Measurements from ENCODE around the gene PRMT2.

The PRMT2 gene

GRCh38 chr21:46661642-46662366, 26.3 kb downstream of the PRMT2 start:
- ChIA-PET POLR2A (no interaction called here), CTCF (no interaction called here)
- DNase-seq (ENCODE audit: extremely low spot score): no peak
- TF ChIP-seq PKNOX1 (IDR thresholded peaks at IDR 0.05): no peak
- TF ChIP-seq FOXK2 (IDR thresholded peaks at IDR 0.05): no peak
- no peak for TF ChIP-seq ARNT (IDR thresholded peaks at IDR 0.05)
- no peak for TF ChIP-seq ZNF384 (IDR thresholded peaks at IDR 0.05)
- TF ChIP-seq FOXA1 (IDR thresholded peaks at IDR 0.05): no peak

GRCh38 chr21:46662367-46662654, 26.8 kb downstream of the PRMT2 start:
- ChIA-PET POLR2A (no interaction called here), CTCF (no interaction called here)
- TF ChIP-seq CTBP1 (IDR thresholded peaks at IDR 0.05; ENCODE audit: borderline replicate concordance) (no peak), BHLHE40 (IDR thresholded peaks at IDR 0.05; ENCODE audit: borderline replicate concordance) (no peak)
- DNase-seq (ENCODE audit: extremely low spot score): no peak

- TF ChIP-seq ELF4 (IDR thresholded peaks at IDR 0.05) (no peak), ARNT (IDR thresholded peaks at IDR 0.05) (no peak), ZNF384 (IDR thresholded peaks at IDR 0.05) (no peak), SUZ12 (IDR thresholded peaks at IDR 0.05) (no peak), LEF1 (IDR thresholded peaks at IDR 0.05; ENCODE audit: borderline replicate concordance) (no peak), FOXM1 (IDR thresholded peaks at IDR 0.05; ENCODE audit: borderline replicate concordance) (no peak), CTBP1 (IDR thresholded peaks at IDR 0.05; ENCODE audit: borderline replicate concordance) (no peak), L3MBTL2 (conservative IDR thresholded peaks at IDR 0.05) (no peak), FOXA1 (IDR thresholded peaks at IDR 0.05) (no peak), SP1 (IDR thresholded peaks at IDR 0.05) (no peak), FOXK2 (IDR thresholded peaks at IDR 0.05) (no peak), NFRKB (IDR thresholded peaks at IDR 0.05) (no peak), PKNOX1 (IDR thresholded peaks at IDR 0.05) (no peak)
- no peak for DNase-seq (ENCODE audit: extremely low spot score)
- CTCF ChIA-PET: no interaction called here
- POLR2A ChIA-PET: interaction anchor here (0.8 kb wide), 1 partner anchor 27 kb away, joined by 3 read pairs; the partner anchor contains the start of gene PRMT2
These were observed 27.5 kb downstream of the PRMT2 start for GRCh38 chr21:46662765-46663500.

GRCh38 chr21:46663754-46664153, 28.3 kb downstream of the PRMT2 start:
- no peak for DNase-seq (ENCODE audit: extremely low spot score)
- ChIA-PET CTCF (no interaction called here), POLR2A (no interaction called here)
- TF ChIP-seq SUZ12 (IDR thresholded peaks at IDR 0.05): no peak
- TF ChIP-seq ZNF384 (IDR thresholded peaks at IDR 0.05): no peak
- no peak for TF ChIP-seq ELF4 (IDR thresholded peaks at IDR 0.05)
- TF ChIP-seq NFRKB (IDR thresholded peaks at IDR 0.05): no peak
- no peak for TF ChIP-seq TARDBP (IDR thresholded peaks at IDR 0.05)

GRCh38 chr21:46664316-46664995, 29.0 kb downstream of the PRMT2 start:
- no peak for DNase-seq (ENCODE audit: extremely low spot score)
- CTCF ChIA-PET: no interaction called here
- TF ChIP-seq FOXM1 (IDR thresholded peaks at IDR 0.05; ENCODE audit: borderline replicate concordance) (no peak), ARNT (IDR thresholded peaks at IDR 0.05) (no peak), ZNF384 (IDR thresholded peaks at IDR 0.05) (no peak), ELF4 (IDR thresholded peaks at IDR 0.05) (no peak), L3MBTL2 (conservative IDR thresholded peaks at IDR 0.05) (no peak), NFRKB (IDR thresholded peaks at IDR 0.05) (no peak), PKNOX1 (IDR thresholded peaks at IDR 0.05) (no peak), CTBP1 (IDR thresholded peaks at IDR 0.05; ENCODE audit: borderline replicate concordance) (no peak), HDGF (IDR thresholded peaks at IDR 0.05; ENCODE audit: borderline replicate concordance) (no peak), TARDBP (IDR thresholded peaks at IDR 0.05) (no peak), SUZ12 (IDR thresholded peaks at IDR 0.05) (no peak), BHLHE40 (IDR thresholded peaks at IDR 0.05; ENCODE audit: borderline replicate concordance) (no peak), FOXK2 (IDR thresholded peaks at IDR 0.05) (no peak), LEF1 (IDR thresholded peaks at IDR 0.05; ENCODE audit: borderline replicate concordance) (no peak), SP1 (IDR thresholded peaks at IDR 0.05) (no peak), FOXA1 (IDR thresholded peaks at IDR 0.05) (no peak)
- POLR2A ChIA-PET: no interaction called here

- ChIA-PET CTCF (no interaction called here), POLR2A (interaction anchor here (1.6 kb wide), 1 partner anchor 29 kb away, joined by 5 read pairs; no protein-coding TSS in a partner anchor)
- DNase-seq (ENCODE audit: extremely low spot score): no peak
- no peak for TF ChIP-seq ARNT (IDR thresholded peaks at IDR 0.05)
- TF ChIP-seq SUZ12 (IDR thresholded peaks at IDR 0.05): no peak
- no peak for TF ChIP-seq ELF4 (IDR thresholded peaks at IDR 0.05)
- no peak for TF ChIP-seq ZNF384 (IDR thresholded peaks at IDR 0.05)
- TF ChIP-seq FOXA1 (IDR thresholded peaks at IDR 0.05): no peak
- no peak for TF ChIP-seq BHLHE40 (IDR thresholded peaks at IDR 0.05; ENCODE audit: borderline replicate concordance)
- TF ChIP-seq FOXM1 (IDR thresholded peaks at IDR 0.05; ENCODE audit: borderline replicate concordance): no peak
- TF ChIP-seq NFRKB (IDR thresholded peaks at IDR 0.05): no peak
- TF ChIP-seq LEF1 (IDR thresholded peaks at IDR 0.05; ENCODE audit: borderline replicate concordance): no peak
These were observed 30.1 kb downstream of the PRMT2 start for GRCh38 chr21:46665566-46665965.

All from HEK293T (cell line).